HG03196 (cell line): Measurements from ENCODE around the gene TCF4.

Experiments
- ATAC-seq: cut with Tn5 transposase; IDR thresholded peaks from one replicate; pipeline ENCODE4 v1.9.1; 2021; ENCODE audit not compliant: unreplicated experiment

TCF4 gene

GRCh38 chr18:55546851-55547704 lies 40.9 kb downstream of the TCF4 start:
- no peak for ATAC-seq

- ATAC-seq = no peak
Measured at GRCh38 chr18:55544014-55544413, 44.0 kb downstream of the TCF4 start.

GRCh38 chr18:55543130-55543704 lies 44.8 kb downstream of the TCF4 start:
- ATAC-seq = no peak

- ATAC-seq = no peak
Measured at GRCh38 chr18:55541571-55541970, 46.4 kb downstream of the TCF4 start.

- no peak for ATAC-seq
Measured at GRCh38 chr18:55539240-55539639, 48.8 kb downstream of the TCF4 start.

- no peak for ATAC-seq
Measured at GRCh38 chr18:55534996-55535395, 53.0 kb downstream of the TCF4 start.

GRCh38 chr18:55534547-55534946 lies 53.4 kb downstream of the TCF4 start:
- no peak for ATAC-seq

GRCh38 chr18:55530166-55530565 lies 57.8 kb downstream of the TCF4 start:
- no peak for ATAC-seq

GRCh38 chr18:55529581-55529980 lies 58.4 kb downstream of the TCF4 start:
- ATAC-seq = no peak

- ATAC-seq = no peak
Measured at GRCh38 chr18:55525845-55526244, 62.1 kb downstream of the TCF4 start.

- no peak for ATAC-seq
Measured at GRCh38 chr18:55524353-55525073, 63.5 kb downstream of the TCF4 start.

GRCh38 chr18:55523001-55523400 lies 65.0 kb downstream of the TCF4 start:
- no peak for ATAC-seq

GRCh38 chr18:55522011-55522410 lies 66.0 kb downstream of the TCF4 start:
- no peak for ATAC-seq

- ATAC-seq = no peak
Measured at GRCh38 chr18:55517055-55517454, 70.9 kb downstream of the TCF4 start.

GRCh38 chr18:55515941-55516710 lies 71.9 kb downstream of the TCF4 start:
- ATAC-seq = no peak

- ATAC-seq = no peak
Measured at GRCh38 chr18:55515214-55515613, 72.8 kb downstream of the TCF4 start.

- no peak for ATAC-seq
Measured at GRCh38 chr18:55513161-55513560, 74.8 kb downstream of the TCF4 start.

- no peak for ATAC-seq
Measured at GRCh38 chr18:55511277-55511676, 76.7 kb downstream of the TCF4 start.

- ATAC-seq = no peak
Measured at GRCh38 chr18:55510809-55511208, 77.2 kb downstream of the TCF4 start.

- ATAC-seq = peak; percentile 88
Measured at GRCh38 chr18:55509631-55510324, 78.2 kb downstream of the TCF4 start.

GRCh38 chr18:55508651-55509050 lies 79.3 kb downstream of the TCF4 start:
- no peak for ATAC-seq
